CD14-positive monocyte (primary cell): ENCODE measurements around the gene PREX1. TPM values are rescaled to one million over a fixed set of nuclear protein-coding genes. Genes with fewer than 3 reads are reported as not detected.

Experiments used
- DNase-seq, 3 donors: peaks; one replicate each; pipeline ENCODE4 v3.0.0-alpha.2; 2011 to 2022
- H2AFZ ChIP-seq: 2 replicates; pipeline ENCODE4 v1.6.0; 2012; ENCODE audit warnings: mild to moderate bottlenecking, low read depth, low read length, inconsistent platforms; ENCODE audit not compliant: insufficient read depth, poor library complexity, severe bottlenecking
- H3K27ac ChIP-seq, 2 donors: 1 replicate in 1 of 2; 2 replicates in 1 of 2; pipeline ENCODE4 v1.5.1; 2012 to 2013; ENCODE audit warnings: low read length in 2 of 2, control low read depth in 1 of 2, inconsistent platforms in 1 of 2, low read depth in 1 of 2, mild to moderate bottlenecking in 1 of 2
- H3K27me3 ChIP-seq, 2 donors: one replicate each; pipeline versions ENCODE4 v1.6.0 to v1.6.1; 2011 to 2013; ENCODE audit warnings: low read length in 2 of 2; ENCODE audit not compliant: control insufficient read depth in 2 of 2, insufficient read depth in 2 of 2
- H3K36me3 ChIP-seq, 2 donors: replicated peaks in 1 of 2; 1 replicate in 1 of 2; 2 replicates in 1 of 2; pipeline versions ENCODE4 v1.5.1 to v1.6.1; 2012 to 2013; ENCODE audit warnings: low read length in 2 of 2, control low read depth in 1 of 2, inconsistent platforms in 1 of 2, mild to moderate bottlenecking in 1 of 2; ENCODE audit not compliant: insufficient read depth in 2 of 2, control insufficient read depth in 1 of 2
- H3K4me1 ChIP-seq, 2 donors: 1 replicate in 1 of 2; 2 replicates in 1 of 2; pipeline versions ENCODE4 v1.5.1 to v1.6.1; 2012 to 2013; ENCODE audit warnings: low read length in 2 of 2, control low read depth in 1 of 2, inconsistent platforms in 1 of 2, mild to moderate bottlenecking in 1 of 2, moderate library complexity in 1 of 2; ENCODE audit not compliant: insufficient read depth in 2 of 2, control insufficient read depth in 1 of 2
- H3K4me2 ChIP-seq: replicated peaks from 2 replicates; pipeline ENCODE3; 2012; ENCODE audit warnings: low read length, moderate library complexity, mild to moderate bottlenecking; ENCODE audit not compliant: poor library complexity, severe bottlenecking; ENCODE audit errors: extremely low read depth
- H3K4me3 ChIP-seq, 3 experiments: fragments of 200-600 bp in 1 of 3; sonication (generic) in 1 of 3; replicated peaks in 1 of 3; 1 replicate in 2 of 3; 2 replicates in 1 of 3; pipeline ENCODE4 v1.5.1; 2011 to 2013; ENCODE audit warnings: low read length in 3 of 3, mild to moderate bottlenecking in 3 of 3, control low read depth in 2 of 3, low read depth in 2 of 3, inconsistent platforms in 1 of 3, moderate library complexity in 1 of 3
- H3K79me2 ChIP-seq: 2 replicates; pipeline ENCODE4 v1.6.0; 2012; ENCODE audit warnings: mild to moderate bottlenecking, control low read depth, inconsistent platforms, low read length, moderate library complexity; ENCODE audit not compliant: insufficient read depth
- H3K9ac ChIP-seq: 2 replicates; pipeline ENCODE4 v1.6.0; 2017; ENCODE audit warnings: low read length, mild to moderate bottlenecking; ENCODE audit not compliant: insufficient read depth, poor library complexity, severe bottlenecking
- H3K9me3 ChIP-seq, 2 donors: replicated peaks in 1 of 2; 1 replicate in 1 of 2; 2 replicates in 1 of 2; pipeline versions ENCODE4 v1.5.1 to v1.6.1; 2012 to 2013; ENCODE audit warnings: low read length in 2 of 2, control low read depth in 1 of 2; ENCODE audit not compliant: control insufficient read depth in 1 of 2, insufficient read depth in 1 of 2
- H4K20me1 ChIP-seq: 2 replicates; pipeline ENCODE4 v1.6.0; 2012; ENCODE audit warnings: mild to moderate bottlenecking, low read length, control low read depth, moderate library complexity; ENCODE audit not compliant: insufficient read depth
- H3K27ac Mint-ChIP-seq, 7 donors: one replicate each; pipeline ENCODE4 v1.8.0; 2020; ENCODE audit warnings: mild to moderate bottlenecking in 7 of 7, mixed read lengths in 7 of 7, moderate library complexity in 6 of 7, inconsistent platforms in 2 of 7
- H3K27me3 Mint-ChIP-seq, 3 donors: one replicate each; pipeline ENCODE4 v1.8.0; 2021 to 2022; ENCODE audit warnings: low read depth in 3 of 3, mild to moderate bottlenecking in 3 of 3, mixed read lengths in 3 of 3, moderate library complexity in 3 of 3, inconsistent platforms in 1 of 3
- H3K36me3 Mint-ChIP-seq, 2 donors: one replicate each; pipeline ENCODE4 v1.8.0; 2020; ENCODE audit warnings: mixed read lengths in 2 of 2, inconsistent platforms in 1 of 2, mild to moderate bottlenecking in 1 of 2
- H3K4me1 Mint-ChIP-seq: one replicate; pipeline ENCODE4 v1.8.0; 2020; ENCODE audit warnings: mild to moderate bottlenecking, mixed read lengths
- H3K4me3 Mint-ChIP-seq, 2 donors: one replicate each; pipeline ENCODE4 v1.8.0; 2020; ENCODE audit warnings: mild to moderate bottlenecking in 2 of 2, mixed read lengths in 2 of 2, moderate library complexity in 1 of 2
- H3K9me3 Mint-ChIP-seq, 7 donors: one replicate each; pipeline ENCODE4 v1.8.0; 2020 to 2022; ENCODE audit warnings: mixed read lengths in 7 of 7, mild to moderate bottlenecking in 6 of 7, moderate library complexity in 6 of 7, inconsistent platforms in 2 of 7
- WGBS: methylation state at CpG from one replicate; pipeline ENCODE4 v1.1.5; 2013; ENCODE audit warnings: missing lambda C conversion rate; ENCODE audit not compliant: insufficient coverage; 5-methylcytosine and 5-hydroxymethylcytosine counted together
- intact Hi-C, 2 donors: fragments of 100-400 bp; cut with micrococcal nuclease; formaldehyde crosslinking; loops; one replicate each; pipeline versions ENCODE4 v1.15.0 to v1.15.1; 2023
- polyA plus RNA-seq, 3 donors: library from polyadenylated mRNA; depleted of rRNA in 1 of 3; unstranded in 2 of 3; stranded (reverse) in 1 of 3; fragments of 300-500 nt in 2 of 3; fragments of >200 nt in 1 of 3; fragmentation: Illumina TruSeq in 2 of 3; gene quantifications; 1 replicate in 2 of 3; 2 replicates in 1 of 3; pipeline ENCODE4 v1.2.3, GENCODE V29; 2012 to 2021
- TF ChIP-seq, protein P1 (sequence below): fragments of 200-600 bp; IDR thresholded peaks from one replicate; pipeline ENCODE4 v1.8.0; 2022; ENCODE audit warnings: antibody characterized with exemption, mild to moderate bottlenecking

Gene PREX1
- polyA plus RNA-seq, 3 donors: 24.3 to 114 (median 27.5) TPM

- H3K36me3 Mint-ChIP-seq: peaks cover 55 to 62% of the 10 kb centered on the region in 2 donors
- intact Hi-C loops: no loop called here
- peak overlapping the region in 6 of 7 donors; percentile 15 to 80 (median 61) for H3K27ac Mint-ChIP-seq
- peaks cover 96% of the 10 kb centered on the region for H3K4me1 Mint-ChIP-seq
- WGBS: 13% methylated on average over 8 of the region's 13 CpGs
- DNase-seq: no peak
- H3K4me3 Mint-ChIP-seq: no peak overlapping the region
- peaks cover 0 to 2% (median 0%) of the 10 kb centered on the region in 3 donors for H3K27me3 Mint-ChIP-seq
- TF ChIP-seq, protein P1, sequence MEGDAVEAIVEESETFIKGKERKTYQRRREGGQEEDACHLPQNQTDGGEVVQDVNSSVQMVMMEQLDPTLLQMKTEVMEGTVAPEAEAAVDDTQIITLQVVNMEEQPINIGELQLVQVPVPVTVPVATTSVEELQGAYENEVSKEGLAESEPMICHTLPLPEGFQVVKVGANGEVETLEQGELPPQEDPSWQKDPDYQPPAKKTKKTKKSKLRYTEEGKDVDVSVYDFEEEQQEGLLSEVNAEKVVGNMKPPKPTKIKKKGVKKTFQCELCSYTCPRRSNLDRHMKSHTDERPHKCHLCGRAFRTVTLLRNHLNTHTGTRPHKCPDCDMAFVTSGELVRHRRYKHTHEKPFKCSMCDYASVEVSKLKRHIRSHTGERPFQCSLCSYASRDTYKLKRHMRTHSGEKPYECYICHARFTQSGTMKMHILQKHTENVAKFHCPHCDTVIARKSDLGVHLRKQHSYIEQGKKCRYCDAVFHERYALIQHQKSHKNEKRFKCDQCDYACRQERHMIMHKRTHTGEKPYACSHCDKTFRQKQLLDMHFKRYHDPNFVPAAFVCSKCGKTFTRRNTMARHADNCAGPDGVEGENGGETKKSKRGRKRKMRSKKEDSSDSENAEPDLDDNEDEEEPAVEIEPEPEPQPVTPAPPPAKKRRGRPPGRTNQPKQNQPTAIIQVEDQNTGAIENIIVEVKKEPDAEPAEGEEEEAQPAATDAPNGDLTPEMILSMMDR: no peak
- Histone ChIP-seq H2AFZ (no peak overlapping the region), H3K9me3 (no peaks in the 10 kb centered on the region), H3K27me3 (no peaks in the 10 kb centered on the region), H3K9ac (no peak overlapping the region), H3K4me1 (peaks cover 81 to 89% of the 10 kb centered on the region in 2 donors), H3K27ac (peak overlapping the region in 1 of 2 donors; percentile 51), H3K79me2 (peaks cover 92% of the 10 kb centered on the region), H3K36me3 (peaks cover 14 to 47% of the 10 kb centered on the region in 2 donors), H3K4me3 (no peak overlapping the region), H3K4me2 (no peak overlapping the region), H4K20me1 (peaks cover 98% of the 10 kb centered on the region)
- H3K9me3 Mint-ChIP-seq: no peaks in the 10 kb centered on the region
These were observed 111.7 kb downstream of the PREX1 start for GRCh38 chr20:48716086-48716485.

DNA sequence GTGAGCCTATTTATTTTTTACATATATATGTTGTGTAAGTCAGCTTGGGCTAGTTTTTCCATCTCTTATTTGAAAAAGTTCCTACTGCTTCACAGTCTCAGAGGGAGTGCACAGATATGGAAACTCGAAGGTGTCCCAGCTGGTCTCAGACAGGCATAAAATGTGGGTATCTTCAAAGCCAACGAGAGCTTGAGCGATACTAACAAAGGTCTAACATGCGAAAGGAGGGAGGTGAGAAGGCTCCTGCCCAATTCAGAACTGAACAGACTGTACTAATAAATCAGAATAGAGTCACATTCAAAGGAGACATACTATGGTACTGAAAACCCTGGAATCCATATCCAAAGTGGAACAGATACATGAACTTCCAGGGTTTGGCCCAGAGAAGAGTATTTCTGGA is 113.0 kb downstream of the PREX1 start:
- no peak overlapping the region for H3K4me3 Mint-ChIP-seq
- DNase-seq: no peak
- H3K27ac ChIP-seq: no peak overlapping the region
- H3K27me3 ChIP-seq: no peaks in the 10 kb centered on the region
- H3K9ac ChIP-seq: no peak overlapping the region
- H2AFZ ChIP-seq: no peak overlapping the region
- peaks cover 94% of the 10 kb centered on the region for H3K4me1 Mint-ChIP-seq
- H3K4me3 ChIP-seq: no peak overlapping the region
- H3K79me2 ChIP-seq: peaks cover 92% of the 10 kb centered on the region
- TF ChIP-seq, protein P1: no peak
- peaks cover 0 to 2% (median 0%) of the 10 kb centered on the region in 7 donors for H3K9me3 Mint-ChIP-seq
- no peaks in the 10 kb centered on the region for H3K9me3 ChIP-seq
- peaks cover 71 to 79% of the 10 kb centered on the region in 2 donors for H3K4me1 ChIP-seq
- H3K4me2 ChIP-seq: no peak overlapping the region
- intact Hi-C loops: loop anchor here in 1 of 2 donors (5.0 kb wide), 2 partner anchors 58 to 193 kb away; no protein-coding TSS in a partner anchor
- peaks cover 0 to 2% (median 2%) of the 10 kb centered on the region in 3 donors for H3K27me3 Mint-ChIP-seq
- H3K36me3 Mint-ChIP-seq: peaks cover 46 to 57% of the 10 kb centered on the region in 2 donors
- H4K20me1 ChIP-seq: peaks cover 98% of the 10 kb centered on the region
- H3K36me3 ChIP-seq: peaks cover 16 to 42% of the 10 kb centered on the region in 2 donors
- H3K27ac Mint-ChIP-seq: peak overlapping the region in 4 of 7 donors; percentile 18 to 64 (median 38)
- 100% methylated on average over 3 of the region's 4 CpGs for WGBS
